Body of pancreas (tissue), 4 donors: ENCODE results near the gene TDP2.

Experiments
- POLR2A ChIP-seq, 3 donors: fragments of 450-650 bp; IDR thresholded peaks; one replicate each; pipeline ENCODE4 v1.6.1; 2016; ENCODE audit warnings: antibody characterized with exemption in 3 of 3, mild to moderate bottlenecking in 2 of 3
- TF ChIP-seq, protein P1 (sequence below), 7 experiments: fragments of 450-650 bp in 4 of 7; fragments of 200-600 bp in 3 of 7; sonication (generic) in 3 of 7; IDR thresholded peaks; one replicate each; pipeline ENCODE4 v1.5.1; 2016 to 2019; ENCODE audit warnings: antibody characterized with exemption in 7 of 7

DNA sequence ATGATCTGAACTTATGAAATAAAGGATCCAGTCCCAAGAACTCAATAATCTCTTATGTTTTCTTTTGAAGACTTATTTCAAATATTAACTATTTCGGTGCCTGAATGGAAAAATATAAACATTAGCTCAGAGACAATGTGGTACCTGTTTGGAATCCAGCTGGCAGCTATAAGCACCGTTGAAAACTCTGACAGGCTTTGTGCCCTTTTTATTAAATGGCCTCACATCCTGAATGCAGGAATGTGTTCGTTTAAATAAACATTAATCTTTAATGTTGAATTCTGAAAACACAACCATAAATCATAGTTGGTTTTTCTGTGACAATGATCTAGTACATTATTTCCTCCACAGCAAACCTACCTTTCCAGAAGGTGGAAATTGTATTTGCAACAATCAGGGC lies 16.3 kb downstream of the TDP2 start:
- no peak for TF ChIP-seq POLR2A (IDR thresholded peaks at IDR 0.05)
- TF ChIP-seq, protein P1, sequence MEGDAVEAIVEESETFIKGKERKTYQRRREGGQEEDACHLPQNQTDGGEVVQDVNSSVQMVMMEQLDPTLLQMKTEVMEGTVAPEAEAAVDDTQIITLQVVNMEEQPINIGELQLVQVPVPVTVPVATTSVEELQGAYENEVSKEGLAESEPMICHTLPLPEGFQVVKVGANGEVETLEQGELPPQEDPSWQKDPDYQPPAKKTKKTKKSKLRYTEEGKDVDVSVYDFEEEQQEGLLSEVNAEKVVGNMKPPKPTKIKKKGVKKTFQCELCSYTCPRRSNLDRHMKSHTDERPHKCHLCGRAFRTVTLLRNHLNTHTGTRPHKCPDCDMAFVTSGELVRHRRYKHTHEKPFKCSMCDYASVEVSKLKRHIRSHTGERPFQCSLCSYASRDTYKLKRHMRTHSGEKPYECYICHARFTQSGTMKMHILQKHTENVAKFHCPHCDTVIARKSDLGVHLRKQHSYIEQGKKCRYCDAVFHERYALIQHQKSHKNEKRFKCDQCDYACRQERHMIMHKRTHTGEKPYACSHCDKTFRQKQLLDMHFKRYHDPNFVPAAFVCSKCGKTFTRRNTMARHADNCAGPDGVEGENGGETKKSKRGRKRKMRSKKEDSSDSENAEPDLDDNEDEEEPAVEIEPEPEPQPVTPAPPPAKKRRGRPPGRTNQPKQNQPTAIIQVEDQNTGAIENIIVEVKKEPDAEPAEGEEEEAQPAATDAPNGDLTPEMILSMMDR (IDR thresholded peaks at IDR 0.05), result no peak
